K562 treated with DMSO at 1 percent for 48 hours (cell line): ENCODE results near the gene SHBG. TPM values are rescaled to one million over a fixed set of nuclear protein-coding genes. Genes with fewer than 3 reads are reported as not detected.

Experiments
- total RNA-seq: library from RNA; unstranded; fragments of 300-600 nt; gene quantifications from 2 replicates; pipeline ENCODE4 v1.2.3, GENCODE V29; 2022; ENCODE audit warnings: low replicate concordance; ENCODE audit errors: extremely low read depth

The SHBG gene, protein sequence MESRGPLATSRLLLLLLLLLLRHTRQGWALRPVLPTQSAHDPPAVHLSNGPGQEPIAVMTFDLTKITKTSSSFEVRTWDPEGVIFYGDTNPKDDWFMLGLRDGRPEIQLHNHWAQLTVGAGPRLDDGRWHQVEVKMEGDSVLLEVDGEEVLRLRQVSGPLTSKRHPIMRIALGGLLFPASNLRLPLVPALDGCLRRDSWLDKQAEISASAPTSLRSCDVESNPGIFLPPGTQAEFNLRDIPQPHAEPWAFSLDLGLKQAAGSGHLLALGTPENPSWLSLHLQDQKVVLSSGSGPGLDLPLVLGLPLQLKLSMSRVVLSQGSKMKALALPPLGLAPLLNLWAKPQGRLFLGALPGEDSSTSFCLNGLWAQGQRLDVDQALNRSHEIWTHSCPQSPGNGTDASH
- not detected in 2 replicates for total RNA-seq

DNA sequence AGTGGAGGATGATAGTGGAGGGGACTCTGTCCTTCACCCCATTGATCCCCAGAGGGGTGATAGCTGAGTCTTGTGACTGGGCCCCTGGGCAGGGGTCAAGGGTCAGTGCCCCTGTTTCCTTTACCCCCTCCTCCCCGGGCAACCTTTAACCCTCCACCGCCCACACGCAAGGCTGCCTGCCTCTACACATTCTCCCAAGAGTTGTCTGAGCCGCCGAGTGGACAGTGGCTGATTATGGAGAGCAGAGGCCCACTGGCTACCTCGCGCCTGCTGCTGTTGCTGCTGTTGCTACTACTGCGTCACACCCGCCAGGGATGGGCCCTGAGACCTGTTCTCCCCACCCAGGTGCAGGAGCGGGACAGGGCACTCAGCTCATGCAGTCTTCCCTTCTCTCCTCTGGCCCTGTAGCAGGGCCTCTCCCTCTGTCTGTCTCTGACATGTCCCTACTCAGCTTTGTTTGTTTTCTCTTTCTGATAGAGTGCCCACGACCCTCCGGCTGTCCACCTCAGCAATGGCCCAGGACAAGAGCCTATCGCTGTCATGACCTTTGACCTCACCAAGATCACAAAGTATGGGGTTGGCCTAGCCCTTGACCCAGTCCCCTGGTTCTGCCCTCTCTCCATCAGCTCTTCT is at the start of gene SHBG:
SHBG (plus strand) TSS at position 197 of the 633 bp plus-strand sequence; CDS start at position 235, 38 bp downstream.

DNA sequence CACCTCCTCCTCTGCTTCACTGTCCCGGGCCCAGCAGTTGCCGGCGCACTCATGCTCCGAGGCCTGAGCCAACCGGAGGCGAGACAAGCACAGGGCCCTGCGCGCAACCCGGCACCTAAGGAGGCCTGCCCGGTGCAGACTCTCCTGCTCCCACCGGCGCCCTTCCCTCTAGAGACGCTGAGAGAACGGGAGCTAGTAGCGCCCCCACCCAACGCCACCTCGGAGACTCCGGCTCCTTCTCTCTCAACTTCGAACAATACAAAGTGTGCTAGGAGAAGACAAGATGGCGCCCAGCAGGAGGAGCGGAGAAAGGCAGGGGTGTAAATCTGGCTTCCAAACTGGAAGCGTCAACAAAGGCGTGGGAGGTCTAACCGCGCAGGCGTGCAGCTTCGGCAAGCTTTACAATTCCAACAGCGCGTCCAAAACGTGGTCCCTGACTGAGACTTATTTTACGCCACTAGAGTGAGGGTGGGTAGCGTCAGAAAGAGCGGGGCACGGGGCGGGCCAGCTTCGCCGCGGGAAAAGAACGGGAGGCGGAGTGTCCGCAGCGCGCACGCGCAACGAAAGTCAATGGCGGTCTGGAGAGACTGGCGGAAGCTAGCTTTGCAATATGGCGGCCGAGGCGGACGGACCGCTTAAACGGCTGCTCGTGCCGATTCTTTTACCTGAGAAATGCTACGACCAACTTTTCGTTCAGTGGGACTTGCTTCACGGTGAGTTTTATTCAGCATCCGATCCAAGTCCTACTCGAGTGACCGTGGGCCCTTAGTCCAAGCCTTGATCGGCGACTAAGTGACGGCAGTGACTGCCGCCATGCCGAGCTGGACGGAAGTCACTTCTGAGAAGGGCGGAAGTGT is 46.5 kb upstream of the SHBG start, which contains the start of gene MPDU1:
MPDU1 (plus strand) TSS at position 600 of the 857 bp plus-strand sequence; CDS start at position 611, 11 bp downstream.

DNA sequence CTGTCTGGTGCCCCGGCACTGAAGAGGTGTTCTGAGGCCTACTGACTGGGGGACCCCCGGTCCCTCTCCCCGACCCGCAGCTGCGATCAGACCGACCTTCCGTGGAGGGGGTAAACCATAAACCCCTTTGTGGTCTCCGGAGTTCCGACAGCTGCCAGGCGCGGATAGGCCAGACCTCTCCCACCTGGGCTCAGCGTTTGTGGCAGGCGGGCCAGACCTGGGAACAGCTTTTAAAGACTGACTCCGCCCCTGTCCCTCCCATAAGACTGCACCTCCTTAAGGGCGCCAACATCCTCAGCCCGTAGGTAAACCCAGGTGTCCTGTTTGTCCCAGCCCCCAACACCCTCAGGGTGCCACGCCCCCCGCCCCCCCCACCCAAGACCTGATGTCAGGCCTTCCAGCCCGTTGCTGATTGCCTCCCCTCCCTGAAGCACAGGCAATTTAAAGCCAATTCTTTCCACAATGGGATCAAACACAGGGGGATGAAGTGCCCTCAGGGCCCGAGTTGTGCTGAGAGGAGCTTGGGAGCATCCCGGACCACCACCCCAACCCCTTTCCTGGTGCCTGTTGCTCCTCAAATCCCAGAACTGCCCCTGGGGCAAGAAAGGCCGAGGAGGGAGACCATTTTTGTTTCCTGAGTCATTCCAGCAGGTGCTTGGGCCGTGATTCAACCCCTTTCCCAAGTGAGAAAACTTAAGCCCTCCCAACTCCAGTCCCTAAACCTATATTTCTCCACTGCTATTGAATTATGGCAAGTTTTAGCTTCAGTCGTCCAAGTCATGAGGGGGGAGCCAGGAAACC is 39.8 kb upstream of the SHBG start, which contains the start of gene SOX15:
SOX15 (minus strand) TSS at position 204 of the 801 bp plus-strand sequence. CDS start 418 bp downstream, outside the sequence.

DNA sequence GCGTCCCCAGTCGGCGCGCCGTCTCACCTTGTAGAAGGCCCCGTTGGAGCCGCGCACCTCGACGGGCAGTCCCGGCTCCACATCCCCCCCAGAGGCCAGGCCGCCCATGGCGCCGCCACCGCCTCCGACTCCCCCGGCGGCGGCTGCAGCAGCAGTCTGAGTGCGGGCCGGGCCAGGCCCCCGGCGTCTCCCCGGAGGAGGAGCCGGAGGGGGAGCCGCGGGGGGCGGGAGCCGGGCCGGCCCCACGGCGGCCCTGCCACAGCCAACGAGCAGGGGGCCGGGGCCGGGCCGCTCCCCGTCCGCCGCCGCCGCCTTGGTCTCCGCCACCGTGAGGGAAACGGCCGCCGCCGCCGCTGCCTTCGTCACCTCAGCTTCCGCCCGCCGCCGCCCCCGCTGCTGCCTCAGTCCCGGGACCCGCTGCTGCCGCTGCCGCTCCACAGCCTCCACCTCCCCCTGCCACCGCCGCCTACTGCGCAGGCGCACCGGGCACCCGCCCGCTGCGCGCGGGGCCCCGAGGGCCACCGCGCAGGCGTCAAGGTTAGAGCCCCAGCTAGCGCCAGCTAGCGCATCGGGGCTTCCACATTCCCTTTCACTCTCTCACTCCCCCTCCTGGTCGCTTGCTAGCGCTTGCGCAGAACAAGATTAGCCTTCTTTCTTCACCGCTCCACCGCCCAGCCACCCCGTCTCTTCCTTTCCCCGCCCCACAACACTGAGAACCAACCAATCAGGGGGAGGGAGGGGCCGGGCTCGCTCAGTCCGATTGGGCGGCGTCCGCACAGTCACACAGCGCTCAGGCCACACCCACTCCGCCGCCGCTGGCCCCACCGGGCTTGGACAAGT is 15.3 kb upstream of the SHBG start, which contains the start of gene FXR2:
FXR2 (minus strand) TSS at position 473 of the 840 bp plus-strand sequence; CDS start at position 108, 365 bp downstream.

DNA sequence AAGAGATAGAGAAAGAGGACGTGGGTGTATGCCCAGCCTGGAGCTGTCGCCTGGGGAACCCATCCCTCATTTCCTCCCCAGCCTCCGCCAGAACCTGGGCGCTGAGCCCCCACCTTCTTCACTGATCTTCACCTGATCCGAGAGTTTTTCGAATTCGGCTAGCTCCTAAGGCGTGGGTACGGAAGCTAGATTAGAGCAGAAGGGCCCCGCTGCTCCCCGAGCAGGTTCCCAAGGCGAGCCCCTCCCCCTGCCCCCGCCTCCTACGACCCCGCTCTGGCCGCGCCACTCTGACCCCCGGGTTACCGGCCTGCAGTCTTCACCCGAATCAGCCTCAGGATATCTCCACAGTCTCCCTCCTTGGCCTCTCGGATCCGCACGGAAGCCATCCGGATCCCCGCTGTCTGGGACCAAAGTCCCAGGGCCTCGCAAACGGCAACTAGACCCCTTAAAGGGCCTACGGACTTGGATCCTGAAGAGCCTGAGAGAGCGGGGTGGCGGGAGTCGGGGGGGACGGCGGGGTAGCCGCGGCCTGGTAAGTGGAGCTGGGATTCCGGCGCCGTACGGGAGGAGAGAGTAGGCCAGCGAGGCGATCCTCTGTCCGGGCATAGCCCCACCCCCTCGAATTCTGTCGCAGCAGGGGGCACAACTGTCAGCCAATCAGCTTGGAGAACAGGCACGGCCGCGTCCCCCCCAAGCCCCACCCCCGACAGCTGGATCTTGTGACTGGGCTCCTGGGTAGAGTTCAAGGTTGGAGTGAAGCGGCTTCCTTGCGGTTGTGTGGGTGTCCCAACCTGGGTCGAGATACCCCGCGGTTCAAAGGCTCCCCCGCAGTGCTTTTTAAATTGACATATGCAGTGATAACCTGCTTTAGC is 2.4 kb upstream of the SHBG start, which contains the start of gene SAT2:
SAT2 (minus strand) TSS at position 572 of the 872 bp plus-strand sequence; CDS start at position 386, 186 bp downstream.

DNA sequence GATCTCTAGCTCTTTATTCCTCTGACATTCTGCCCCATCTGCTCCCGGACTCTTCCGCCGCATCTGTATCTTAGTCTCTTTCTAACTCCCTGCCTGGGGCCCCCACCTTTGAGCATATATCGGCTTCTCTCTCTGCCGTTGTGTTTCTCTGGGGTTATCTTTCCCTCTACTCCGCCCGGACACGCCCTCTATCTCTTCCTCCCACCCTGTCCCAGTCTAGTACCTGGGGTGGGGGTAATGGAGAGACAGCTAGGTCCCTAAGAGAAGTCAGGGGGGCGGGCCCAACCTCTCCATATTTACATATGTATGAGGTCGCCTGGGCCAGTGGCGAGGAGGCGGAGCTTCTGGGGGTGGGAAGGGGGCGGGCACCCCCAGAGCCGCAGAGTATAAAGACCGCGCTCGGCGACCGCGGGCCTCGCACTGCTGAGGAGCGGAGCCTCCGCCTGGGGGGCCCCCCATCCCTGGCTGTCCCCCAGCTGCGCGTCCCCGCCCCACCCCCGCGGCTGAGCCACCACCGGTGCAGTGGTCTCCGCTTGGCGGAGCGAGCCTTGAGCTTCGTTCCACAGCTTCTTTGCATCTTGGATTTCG is 20.7 kb downstream of the SHBG start, which contains the start of gene ATP1B2:
ATP1B2 (plus strand) TSS at position 418 of the 588 bp plus-strand sequence. CDS start 593 bp downstream, outside the sequence.

Other genes with a start within 250 kb of the SHBG start
- gene TNK1, start 249.0 kb upstream of the SHBG start, total RNA-seq = not detected in 2 replicates
- gene PLSCR3, start 235.6 kb upstream of the SHBG start, total RNA-seq = not detected in 2 replicates
- not detected in 2 replicates for gene TMEM256, start 226.0 kb upstream of the SHBG start, total RNA-seq
- not detected in 2 replicates for gene NLGN2, start 222.3 kb upstream of the SHBG start, total RNA-seq
- gene SPEM1, start 209.8 kb upstream of the SHBG start, total RNA-seq = not detected in 2 replicates
- not detected in 2 replicates for gene SPEM2, start 204.5 kb upstream of the SHBG start, total RNA-seq
- not detected in 2 replicates for gene SPEM3, start 201.3 kb upstream of the SHBG start, total RNA-seq
- not detected in 2 replicates for gene TMEM102, start 194.7 kb upstream of the SHBG start, total RNA-seq
- not detected in 2 replicates for gene FGF11, start 190.6 kb upstream of the SHBG start, total RNA-seq
- gene CHRNB1, start 185.1 kb upstream of the SHBG start, total RNA-seq = not detected in 2 replicates
- gene ZBTB4, start 150.5 kb upstream of the SHBG start, total RNA-seq = not detected in 2 replicates
- gene SLC35G6, start 148.7 kb upstream of the SHBG start, total RNA-seq = not detected in 2 replicates
- gene POLR2A, start 145.8 kb upstream of the SHBG start, total RNA-seq = 83.6 TPM in 1 of 2 replicates, not detected in the other
- not detected in 2 replicates for gene TNFSF12, start 81.1 kb upstream of the SHBG start, total RNA-seq
- not detected in 2 replicates for gene TNFSF13, start 71.4 kb upstream of the SHBG start, total RNA-seq
- not detected in 2 replicates for gene SENP3, start 68.2 kb upstream of the SHBG start, total RNA-seq
- not detected in 2 replicates for gene CD68, start 50.5 kb upstream of the SHBG start, total RNA-seq
- gene MPDU1, start 46.3 kb upstream of the SHBG start, total RNA-seq = not detected in 2 replicates
- not detected in 2 replicates for gene SOX15, start 40.0 kb upstream of the SHBG start, total RNA-seq
- not detected in 2 replicates for gene FXR2, start 15.2 kb upstream of the SHBG start, total RNA-seq
- gene SAT2, start 2.3 kb upstream of the SHBG start, total RNA-seq = not detected in 2 replicates
- gene ATP1B2, start 20.8 kb downstream of the SHBG start, total RNA-seq = not detected in 2 replicates
- gene TP53, start 57.4 kb downstream of the SHBG start, total RNA-seq = not detected in 2 replicates
- not detected in 2 replicates for gene WRAP53, start 58.3 kb downstream of the SHBG start, total RNA-seq
- not detected in 2 replicates for gene EFNB3, start 75.1 kb downstream of the SHBG start, total RNA-seq
- gene DNAH2, start 87.6 kb downstream of the SHBG start, total RNA-seq = not detected in 2 replicates
- not detected in 2 replicates for gene KDM6B, start 204.1 kb downstream of the SHBG start, total RNA-seq
- gene TMEM88, start 224.9 kb downstream of the SHBG start, total RNA-seq = not detected in 2 replicates
- not detected in 2 replicates for gene NAA38, start 227.4 kb downstream of the SHBG start, total RNA-seq
- gene CYB5D1, start 227.9 kb downstream of the SHBG start, total RNA-seq = not detected in 2 replicates